ENCODE data around the gene KLHL29.

DNA sequence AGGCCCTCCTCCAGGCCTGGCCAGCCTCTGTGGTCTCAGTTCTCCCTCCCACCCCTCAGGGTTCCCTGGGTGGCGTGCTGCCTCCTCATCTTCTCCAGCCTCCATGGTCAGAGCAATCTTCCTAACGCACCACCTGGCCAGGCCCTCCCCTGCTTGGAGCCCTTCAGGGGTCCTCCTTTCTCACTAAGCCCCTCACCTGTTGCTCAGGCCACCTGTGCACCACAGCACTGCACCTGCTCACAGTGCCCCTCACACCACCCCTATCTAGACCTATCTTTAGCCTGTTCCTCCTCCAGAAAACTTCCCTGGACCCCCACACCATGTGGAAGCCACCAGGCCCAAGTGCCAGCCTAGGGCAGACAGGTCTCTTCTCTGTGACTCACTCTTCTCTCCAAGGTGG, 274.8 kb downstream of the KLHL29 start:
- TF ChIP-seq, protein P1, sequence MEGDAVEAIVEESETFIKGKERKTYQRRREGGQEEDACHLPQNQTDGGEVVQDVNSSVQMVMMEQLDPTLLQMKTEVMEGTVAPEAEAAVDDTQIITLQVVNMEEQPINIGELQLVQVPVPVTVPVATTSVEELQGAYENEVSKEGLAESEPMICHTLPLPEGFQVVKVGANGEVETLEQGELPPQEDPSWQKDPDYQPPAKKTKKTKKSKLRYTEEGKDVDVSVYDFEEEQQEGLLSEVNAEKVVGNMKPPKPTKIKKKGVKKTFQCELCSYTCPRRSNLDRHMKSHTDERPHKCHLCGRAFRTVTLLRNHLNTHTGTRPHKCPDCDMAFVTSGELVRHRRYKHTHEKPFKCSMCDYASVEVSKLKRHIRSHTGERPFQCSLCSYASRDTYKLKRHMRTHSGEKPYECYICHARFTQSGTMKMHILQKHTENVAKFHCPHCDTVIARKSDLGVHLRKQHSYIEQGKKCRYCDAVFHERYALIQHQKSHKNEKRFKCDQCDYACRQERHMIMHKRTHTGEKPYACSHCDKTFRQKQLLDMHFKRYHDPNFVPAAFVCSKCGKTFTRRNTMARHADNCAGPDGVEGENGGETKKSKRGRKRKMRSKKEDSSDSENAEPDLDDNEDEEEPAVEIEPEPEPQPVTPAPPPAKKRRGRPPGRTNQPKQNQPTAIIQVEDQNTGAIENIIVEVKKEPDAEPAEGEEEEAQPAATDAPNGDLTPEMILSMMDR (IDR thresholded peaks at IDR 0.05), result no peak
- no peak for TF ChIP-seq POLR2AphosphoS5 (IDR thresholded peaks at IDR 0.05; ENCODE audit: low read depth, low read length)
- TF ChIP-seq, protein P2, sequence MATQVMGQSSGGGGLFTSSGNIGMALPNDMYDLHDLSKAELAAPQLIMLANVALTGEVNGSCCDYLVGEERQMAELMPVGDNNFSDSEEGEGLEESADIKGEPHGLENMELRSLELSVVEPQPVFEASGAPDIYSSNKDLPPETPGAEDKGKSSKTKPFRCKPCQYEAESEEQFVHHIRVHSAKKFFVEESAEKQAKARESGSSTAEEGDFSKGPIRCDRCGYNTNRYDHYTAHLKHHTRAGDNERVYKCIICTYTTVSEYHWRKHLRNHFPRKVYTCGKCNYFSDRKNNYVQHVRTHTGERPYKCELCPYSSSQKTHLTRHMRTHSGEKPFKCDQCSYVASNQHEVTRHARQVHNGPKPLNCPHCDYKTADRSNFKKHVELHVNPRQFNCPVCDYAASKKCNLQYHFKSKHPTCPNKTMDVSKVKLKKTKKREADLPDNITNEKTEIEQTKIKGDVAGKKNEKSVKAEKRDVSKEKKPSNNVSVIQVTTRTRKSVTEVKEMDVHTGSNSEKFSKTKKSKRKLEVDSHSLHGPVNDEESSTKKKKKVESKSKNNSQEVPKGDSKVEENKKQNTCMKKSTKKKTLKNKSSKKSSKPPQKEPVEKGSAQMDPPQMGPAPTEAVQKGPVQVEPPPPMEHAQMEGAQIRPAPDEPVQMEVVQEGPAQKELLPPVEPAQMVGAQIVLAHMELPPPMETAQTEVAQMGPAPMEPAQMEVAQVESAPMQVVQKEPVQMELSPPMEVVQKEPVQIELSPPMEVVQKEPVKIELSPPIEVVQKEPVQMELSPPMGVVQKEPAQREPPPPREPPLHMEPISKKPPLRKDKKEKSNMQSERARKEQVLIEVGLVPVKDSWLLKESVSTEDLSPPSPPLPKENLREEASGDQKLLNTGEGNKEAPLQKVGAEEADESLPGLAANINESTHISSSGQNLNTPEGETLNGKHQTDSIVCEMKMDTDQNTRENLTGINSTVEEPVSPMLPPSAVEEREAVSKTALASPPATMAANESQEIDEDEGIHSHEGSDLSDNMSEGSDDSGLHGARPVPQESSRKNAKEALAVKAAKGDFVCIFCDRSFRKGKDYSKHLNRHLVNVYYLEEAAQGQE (IDR thresholded peaks at IDR 0.05; ENCODE audit: insufficient read depth in 1 of 2, low read depth in 2 of 2, low read length in 1 of 2), result no peak
- no peak for TF ChIP-seq SIN3A (IDR thresholded peaks at IDR 0.05; ENCODE audit: borderline replicate concordance, insufficient read depth, low read depth, low read length)
- TF ChIP-seq TCF7L2 (IDR thresholded peaks at IDR 0.05; ENCODE audit: low read depth, low read length), result no peak

All from Panc1 (cell line).